ENCODE measurements around the gene SMURF2.
"Not testable (repeated sequence)": the region's sequence is repeated elsewhere in the genome, so short reads cannot be mapped to it uniquely, and the experiment has no call there.

SMURF2 gene

GRCh38 chr17:64667807-64668721 lies 6.0 kb upstream of the SMURF2 start:
- intact Hi-C loops (cut with DNase I), result not testable (repeated sequence)
- peak in 1 of 10 donors; percentile 51 for DNase-seq

GRCh38 chr17:64664299-64664981 lies 2.3 kb upstream of the SMURF2 start:
- DNase-seq, result not testable (repeated sequence)
- intact Hi-C loops (cut with DNase I), result loop anchor here (5.0 kb wide), 1 partner anchor 157 kb away; the partner anchor contains the start of genes CEP95 and DDX5

GRCh38 chr17:64663836-64664235 lies 1.7 kb upstream of the SMURF2 start:
- not testable (repeated sequence) for DNase-seq
- intact Hi-C loops (cut with DNase I), result loop anchor here (5.0 kb wide), 1 partner anchor 157 kb away; the partner anchor contains the start of genes CEP95 and DDX5

- DNase-seq, result peak in 1 of 10 donors; percentile 58
- intact Hi-C loops (cut with DNase I), result loop anchor here (5.0 kb wide), 1 partner anchor 156 kb away; the partner anchor contains the start of genes CEP95 and DDX5
Measured at GRCh38 chr17:64662774-64663367, 764 bp upstream of the SMURF2 start.

- peak in 3 of 10 donors; percentile 19 to 51 (median 32) for DNase-seq
- intact Hi-C loops (cut with DNase I), result loop anchor here (5.0 kb wide), 1 partner anchor 154 kb away; the partner anchor contains the start of genes CEP95 and DDX5
Measured at GRCh38 chr17:64661726-64661975, 456 bp downstream of the SMURF2 start.

- intact Hi-C loops (cut with DNase I), result loop anchor here (5.0 kb wide), 1 partner anchor 154 kb away; the partner anchor contains the start of genes CEP95 and DDX5
- DNase-seq, result peak in 5 of 10 donors; percentile 9 to 78 (median 29)
Measured at GRCh38 chr17:64660978-64661725, 955 bp downstream of the SMURF2 start.

GRCh38 chr17:64660195-64660977 lies 1.7 kb downstream of the SMURF2 start:
- intact Hi-C loops (cut with DNase I), result loop anchor here (5.0 kb wide), 1 partner anchor 153 kb away; the partner anchor contains the start of genes CEP95 and DDX5
- DNase-seq, result not testable (repeated sequence)

GRCh38 chr17:64658931-64659330 lies 3.2 kb downstream of the SMURF2 start:
- DNase-seq, result no peak

GRCh38 chr17:64657610-64658125 lies 4.4 kb downstream of the SMURF2 start:
- intact Hi-C loops (cut with DNase I), result no loop called here
- DNase-seq, result no peak

More at GRCh38 chr17:64658931-64659330, 3.2 kb downstream of the SMURF2 start:
- intact Hi-C loops (cut with DNase I), result no loop called here

- no peak for DNase-seq
- intact Hi-C loops (cut with DNase I), result no loop called here
Measured at GRCh38 chr17:64655704-64656103, 6.4 kb downstream of the SMURF2 start.

- no peak for DNase-seq
- intact Hi-C loops (cut with DNase I), result no loop called here
Measured at GRCh38 chr17:64653985-64654355, 8.1 kb downstream of the SMURF2 start.

- intact Hi-C loops (cut with DNase I), result no loop called here
- DNase-seq, result no peak
Measured at GRCh38 chr17:64653325-64653984, 8.7 kb downstream of the SMURF2 start.

- intact Hi-C loops (cut with DNase I), result no loop called here
- DNase-seq, result no peak
Measured at GRCh38 chr17:64651889-64652288, 10.2 kb downstream of the SMURF2 start.

- DNase-seq, result no peak
- intact Hi-C loops (cut with DNase I), result loop anchor here (2.0 kb wide), 1 partner anchor 227 kb away; no protein-coding TSS in a partner anchor
Measured at GRCh38 chr17:64648234-64648633, 13.9 kb downstream of the SMURF2 start.

- intact Hi-C loops (cut with DNase I), result loop anchor here (2.0 kb wide), 1 partner anchor 227 kb away; no protein-coding TSS in a partner anchor
- DNase-seq, result no peak
Measured at GRCh38 chr17:64647817-64648216, 14.3 kb downstream of the SMURF2 start.

- no peak for DNase-seq
- intact Hi-C loops (cut with DNase I), result no loop called here
Measured at GRCh38 chr17:64639516-64639915, 22.6 kb downstream of the SMURF2 start.

GRCh38 chr17:64638552-64639203 lies 23.4 kb downstream of the SMURF2 start:
- intact Hi-C loops (cut with DNase I), result no loop called here
- no peak for DNase-seq
